ENCODE data around the gene MPV17L. TPM values are rescaled to one million over a fixed set of nuclear protein-coding genes. Genes with fewer than 3 reads are reported as not detected.
A peak's percentile ranks its signal among the peaks of the same experiment; 100 is the strongest.
"Not testable (repeated sequence)": the region's sequence is repeated elsewhere in the genome, so short reads cannot be mapped to it uniquely, and the experiment has no call there.

MPV17L gene
- total RNA-seq, 1 donor from 2014 or later: 7.6 TPM

GRCh38 chr16:15422222-15422621 is 26.7 kb downstream of the MPV17L start:
- H3K9me3 Mint-ChIP-seq: no peaks in the 10 kb centered on the region
- H3K27ac Mint-ChIP-seq: no peak overlapping the region
- no peaks in the 10 kb centered on the region for H3K27me3 Mint-ChIP-seq
- no peaks in the 10 kb centered on the region for H3K4me1 Mint-ChIP-seq (ENCODE audit: unreplicated experiment)
- no peak for DNase-seq (ENCODE audit: extremely low spot score, unreplicated experiment)
- no peaks in the 10 kb centered on the region for H3K36me3 Mint-ChIP-seq
- TF ChIP-seq CTCF (conservative IDR thresholded peaks at IDR 0.05): no peak
- no peak overlapping the region for H3K4me3 Mint-ChIP-seq

- Mint-ChIP-seq H3K9me3 (no peaks in the 10 kb centered on the region), H3K4me3 (no peak overlapping the region), H3K4me1 (ENCODE audit: unreplicated experiment) (no peaks in the 10 kb centered on the region), H3K36me3 (no peaks in the 10 kb centered on the region), H3K27me3 (no peaks in the 10 kb centered on the region), H3K27ac (no peak overlapping the region)
- no peak for DNase-seq (ENCODE audit: extremely low spot score, unreplicated experiment)
- TF ChIP-seq CTCF (conservative IDR thresholded peaks at IDR 0.05): no peak
Observed at GRCh38 chr16:15425861-15426260, 30.3 kb downstream of the MPV17L start.

GRCh38 chr16:15426796-15427195 is 31.2 kb downstream of the MPV17L start:
- Mint-ChIP-seq H3K4me1 (ENCODE audit: unreplicated experiment) (no peaks in the 10 kb centered on the region), H3K4me3 (no peak overlapping the region), H3K27me3 (no peaks in the 10 kb centered on the region), H3K36me3 (no peaks in the 10 kb centered on the region), H3K27ac (no peak overlapping the region), H3K9me3 (no peaks in the 10 kb centered on the region)
- no peak for TF ChIP-seq CTCF (conservative IDR thresholded peaks at IDR 0.05)
- DNase-seq (ENCODE audit: extremely low spot score, unreplicated experiment): no peak

- H3K27ac Mint-ChIP-seq: no peak overlapping the region
- no peak overlapping the region for H3K4me3 Mint-ChIP-seq
- DNase-seq (ENCODE audit: extremely low spot score, unreplicated experiment): no peak
- peak; percentile 69 for TF ChIP-seq CTCF (conservative IDR thresholded peaks at IDR 0.05)
- H3K36me3 Mint-ChIP-seq: no peaks in the 10 kb centered on the region
- no peaks in the 10 kb centered on the region for H3K9me3 Mint-ChIP-seq
- H3K4me1 Mint-ChIP-seq (ENCODE audit: unreplicated experiment): no peaks in the 10 kb centered on the region
- no peaks in the 10 kb centered on the region for H3K27me3 Mint-ChIP-seq
Observed at GRCh38 chr16:15427648-15428239, 32.2 kb downstream of the MPV17L start.

- peaks cover 14% of the 10 kb centered on the region for H3K4me1 Mint-ChIP-seq (ENCODE audit: unreplicated experiment)
- H3K9me3 Mint-ChIP-seq; H3K36me3 Mint-ChIP-seq; DNase-seq (ENCODE audit: extremely low spot score, unreplicated experiment); H3K4me3 Mint-ChIP-seq; H3K27ac Mint-ChIP-seq: not testable (repeated sequence)
- peaks cover 24% of the 10 kb centered on the region for H3K27me3 Mint-ChIP-seq
Observed at GRCh38 chr16:15430884-15431283, 35.3 kb downstream of the MPV17L start.

- no peak for DNase-seq (ENCODE audit: extremely low spot score, unreplicated experiment)
- TF ChIP-seq CTCF (conservative IDR thresholded peaks at IDR 0.05): no peak
- Mint-ChIP-seq H3K4me3 (peak overlapping the region; percentile 85), H3K4me1 (ENCODE audit: unreplicated experiment) (peaks cover 14% of the 10 kb centered on the region), H3K27me3 (peaks cover 29% of the 10 kb centered on the region), H3K36me3 (no peaks in the 10 kb centered on the region), H3K9me3 (no peaks in the 10 kb centered on the region), H3K27ac (no peak overlapping the region)
Observed at GRCh38 chr16:15434079-15434424, 38.5 kb downstream of the MPV17L start.

All from type B pancreatic cell (in vitro differentiated cells).